Body of pancreas (tissue), 4 donors: ENCODE measurements around the gene CREBRF. TPM values are rescaled to one million over a fixed set of nuclear protein-coding genes. Genes with fewer than 3 reads are reported as not detected.
"Not testable (repeated sequence)": the region's sequence is repeated elsewhere in the genome, so short reads cannot be mapped to it uniquely, and the experiment has no call there.

ENCODE experiments used
- ATAC-seq: fragments of 150-250 bp; one replicate; pipeline ENCODE4 v1.9.1; 2016
- DNase-seq, 4 donors: peaks; one replicate each; pipeline ENCODE4 v3.0.0-alpha.2; 2019
- H3K27ac ChIP-seq, 4 donors: fragments of 200-600 bp; sonication (generic); 1 replicate in 3 of 4; 2 replicates in 1 of 4; pipeline versions ENCODE4 v1.5.1 to v1.6.1; 2016 to 2019; ENCODE audit warnings: mild to moderate bottlenecking in 1 of 4, mixed read lengths in 1 of 4, moderate library complexity in 1 of 4
- H3K27me3 ChIP-seq, 2 donors: fragments of 200-600 bp; sonication (generic); one replicate each; pipeline ENCODE4 v1.6.0; 2016; ENCODE audit warnings: mild to moderate bottlenecking in 1 of 2
- H3K36me3 ChIP-seq, 2 donors: fragments of 200-600 bp; sonication (generic); replicated peaks in 1 of 2; 2 replicates each; pipeline ENCODE4 v1.5.1; 2016; ENCODE audit warnings: low read depth in 2 of 2; ENCODE audit not compliant: insufficient read depth in 1 of 2
- H3K4me1 ChIP-seq: fragments of 200-600 bp; sonication (generic); one replicate; pipeline ENCODE4 v1.6.0; 2016
- H3K4me3 ChIP-seq, 2 donors: fragments of 200-600 bp; sonication (generic); 1 replicate in 1 of 2; 2 replicates in 1 of 2; pipeline ENCODE4 v1.5.1; 2016 to 2019
- H3K9me3 ChIP-seq, 3 donors: fragments of 200-600 bp; sonication (generic); 1 replicate in 2 of 3; 2 replicates in 1 of 3; pipeline ENCODE4 v1.5.1; 2016
- POLR2A ChIP-seq, 3 donors: fragments of 450-650 bp; IDR thresholded peaks; one replicate each; pipeline ENCODE4 v1.6.1; 2016; ENCODE audit warnings: antibody characterized with exemption in 3 of 3, mild to moderate bottlenecking in 2 of 3
- WGBS, 2 donors: methylation state at CpG; one replicate each; pipeline ENCODE4 v1.1.5; 2017; 5-methylcytosine and 5-hydroxymethylcytosine counted together
- intact Hi-C: fragments of 100-400 bp; cut with DNase I; formaldehyde crosslinking; loops from one replicate; pipeline ENCODE4 v1.15.1; 2023
- total RNA-seq, 2 donors: library from RNA; depleted of rRNA; stranded (reverse); fragments of >200 nt; gene quantifications; one replicate each; pipeline ENCODE4 v1.1.0, GENCODE V29; 2016
- TF ChIP-seq, protein P1 (sequence below), 7 experiments: fragments of 450-650 bp in 4 of 7; fragments of 200-600 bp in 3 of 7; sonication (generic) in 3 of 7; IDR thresholded peaks; one replicate each; pipeline ENCODE4 v1.5.1; 2016 to 2019; ENCODE audit warnings: antibody characterized with exemption in 7 of 7

The CREBRF gene
- total RNA-seq, 2 donors from 2014 or later: 19.7 to 37.2 TPM

DNA sequence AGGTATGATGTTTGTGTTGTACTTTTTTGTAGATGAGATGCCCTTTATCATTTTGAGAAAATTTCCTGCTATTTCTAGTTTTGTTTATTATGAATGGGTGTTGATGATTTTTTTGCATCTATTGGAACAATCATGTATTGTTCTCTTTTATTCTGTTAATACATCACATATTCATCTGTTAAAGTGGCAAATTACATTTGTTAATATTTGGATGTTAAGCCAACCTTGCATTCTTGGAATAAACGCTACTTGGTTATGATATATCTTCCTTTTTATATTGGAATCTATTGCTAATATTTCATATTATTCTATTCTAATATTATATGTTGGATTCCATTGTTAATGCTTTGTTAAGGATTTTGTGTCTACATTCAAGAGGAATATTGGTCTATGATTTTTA, 63.6 kb downstream of the CREBRF start:
- no peak for DNase-seq
- WGBS, 2 donors: 91 to 93% methylated on average over 1 of the region's 1 CpG
- no peaks in the 10 kb centered on the region for H3K9me3 ChIP-seq
- H3K27ac ChIP-seq: no peak overlapping the region
- no peak for ATAC-seq
- H3K4me1 ChIP-seq: no peaks in the 10 kb centered on the region
- no peak for TF ChIP-seq POLR2A (IDR thresholded peaks at IDR 0.05)
- TF ChIP-seq, protein P1, sequence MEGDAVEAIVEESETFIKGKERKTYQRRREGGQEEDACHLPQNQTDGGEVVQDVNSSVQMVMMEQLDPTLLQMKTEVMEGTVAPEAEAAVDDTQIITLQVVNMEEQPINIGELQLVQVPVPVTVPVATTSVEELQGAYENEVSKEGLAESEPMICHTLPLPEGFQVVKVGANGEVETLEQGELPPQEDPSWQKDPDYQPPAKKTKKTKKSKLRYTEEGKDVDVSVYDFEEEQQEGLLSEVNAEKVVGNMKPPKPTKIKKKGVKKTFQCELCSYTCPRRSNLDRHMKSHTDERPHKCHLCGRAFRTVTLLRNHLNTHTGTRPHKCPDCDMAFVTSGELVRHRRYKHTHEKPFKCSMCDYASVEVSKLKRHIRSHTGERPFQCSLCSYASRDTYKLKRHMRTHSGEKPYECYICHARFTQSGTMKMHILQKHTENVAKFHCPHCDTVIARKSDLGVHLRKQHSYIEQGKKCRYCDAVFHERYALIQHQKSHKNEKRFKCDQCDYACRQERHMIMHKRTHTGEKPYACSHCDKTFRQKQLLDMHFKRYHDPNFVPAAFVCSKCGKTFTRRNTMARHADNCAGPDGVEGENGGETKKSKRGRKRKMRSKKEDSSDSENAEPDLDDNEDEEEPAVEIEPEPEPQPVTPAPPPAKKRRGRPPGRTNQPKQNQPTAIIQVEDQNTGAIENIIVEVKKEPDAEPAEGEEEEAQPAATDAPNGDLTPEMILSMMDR (IDR thresholded peaks at IDR 0.05): no peak
- H3K36me3 ChIP-seq: peaks cover 0 to 4% of the 10 kb centered on the region in 2 donors
- H3K4me3 ChIP-seq: no peak overlapping the region
- intact Hi-C loops: no loop called here
- no peaks in the 10 kb centered on the region for H3K27me3 ChIP-seq

DNA sequence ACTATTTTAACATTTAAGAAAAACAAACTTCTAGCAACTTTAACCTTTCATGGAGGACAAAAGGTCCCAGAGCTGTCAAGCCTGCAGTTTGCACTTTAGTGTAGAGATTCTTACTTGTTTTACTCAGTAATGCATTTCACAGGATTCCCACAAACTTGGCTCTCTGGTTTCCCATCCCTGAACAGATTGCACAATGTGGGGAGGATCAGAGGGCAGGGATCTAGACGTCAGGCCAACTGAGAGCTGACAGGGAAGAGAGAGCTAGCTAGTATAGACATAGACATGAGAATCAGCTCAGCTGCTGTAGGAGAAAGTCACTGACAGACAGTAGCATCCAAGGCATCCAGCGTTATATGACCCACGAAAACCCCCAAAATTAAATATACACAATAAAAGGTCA, 67.3 kb downstream of the CREBRF start:
- ATAC-seq (no peak), DNase-seq (peak in 1 of 4 donors; percentile 10)
- Histone ChIP-seq H3K27ac (no peak overlapping the region), H3K27me3 (no peaks in the 10 kb centered on the region), H3K9me3 (no peaks in the 10 kb centered on the region), H3K4me3 (no peak overlapping the region), H3K36me3 (peaks cover 0 to 7% of the 10 kb centered on the region in 2 donors), H3K4me1 (no peaks in the 10 kb centered on the region)
- 76 to 85% methylated on average over 3 of the region's 3 CpGs for WGBS, 2 donors
- intact Hi-C loops: no loop called here
- TF ChIP-seq POLR2A (IDR thresholded peaks at IDR 0.05): no peak
- TF ChIP-seq, protein P1 (IDR thresholded peaks at IDR 0.05): no peak

DNA sequence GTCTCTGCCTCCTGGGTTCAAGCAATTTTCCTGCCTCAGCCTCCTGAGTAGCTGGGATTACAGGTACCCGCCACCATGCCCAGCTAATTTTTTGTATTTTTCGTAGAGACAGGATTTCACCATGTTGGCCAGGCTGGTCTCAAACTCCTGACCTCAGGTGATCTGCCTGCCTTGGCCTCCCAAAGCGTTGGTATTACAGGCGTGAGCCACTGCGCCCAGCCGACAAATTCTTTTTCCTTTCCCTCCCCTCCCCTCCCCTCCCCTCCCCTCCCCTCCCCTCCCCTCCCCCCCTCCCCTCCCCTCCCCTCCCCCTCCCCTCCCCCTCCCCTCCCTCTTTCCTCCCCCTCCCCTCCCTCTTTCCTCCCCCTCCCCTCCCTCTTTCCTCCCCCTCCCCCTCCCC, 76.0 kb downstream of the CREBRF start:
- H3K27ac ChIP-seq, DNase-seq, H3K9me3 ChIP-seq, H3K36me3 ChIP-seq, H3K4me3 ChIP-seq, ATAC-seq, H3K4me1 ChIP-seq, H3K27me3 ChIP-seq, intact Hi-C loops: not testable (repeated sequence)
- 90 to 95% methylated on average over 6 of the region's 6 CpGs for WGBS, 2 donors

DNA sequence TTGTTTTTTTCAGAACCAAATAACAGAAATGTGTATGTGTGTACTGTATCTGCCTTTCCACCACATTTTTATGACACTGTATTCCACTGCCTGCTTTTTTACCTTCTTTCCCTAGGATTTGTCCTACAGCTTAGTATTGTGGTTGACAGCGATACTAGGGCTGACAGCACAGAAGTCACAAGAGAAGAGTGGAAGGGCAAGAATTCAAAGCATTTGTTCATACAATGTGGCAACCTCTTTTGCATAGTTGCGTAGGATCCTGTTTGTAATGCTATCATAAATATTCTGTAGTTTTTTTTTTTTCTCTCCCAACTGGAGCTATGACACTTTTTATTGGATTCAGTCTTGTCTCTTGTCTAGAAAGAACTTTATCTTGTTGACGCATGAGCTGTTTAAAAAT, 82.6 kb downstream of the CREBRF start:
- no peaks in the 10 kb centered on the region for H3K9me3 ChIP-seq
- DNase-seq: no peak
- no peak overlapping the region for H3K4me3 ChIP-seq
- peaks cover 2 to 7% of the 10 kb centered on the region in 2 donors for H3K36me3 ChIP-seq
- intact Hi-C loops: no loop called here
- H3K27ac ChIP-seq: no peak overlapping the region
- peaks cover 10% of the 10 kb centered on the region for H3K4me1 ChIP-seq
- no peak for ATAC-seq
- H3K27me3 ChIP-seq: no peaks in the 10 kb centered on the region
- 86 to 90% methylated on average over 3 of the region's 3 CpGs for WGBS, 2 donors
- TF ChIP-seq, protein P1 (IDR thresholded peaks at IDR 0.05): no peak
- TF ChIP-seq POLR2A (IDR thresholded peaks at IDR 0.05): no peak

DNA sequence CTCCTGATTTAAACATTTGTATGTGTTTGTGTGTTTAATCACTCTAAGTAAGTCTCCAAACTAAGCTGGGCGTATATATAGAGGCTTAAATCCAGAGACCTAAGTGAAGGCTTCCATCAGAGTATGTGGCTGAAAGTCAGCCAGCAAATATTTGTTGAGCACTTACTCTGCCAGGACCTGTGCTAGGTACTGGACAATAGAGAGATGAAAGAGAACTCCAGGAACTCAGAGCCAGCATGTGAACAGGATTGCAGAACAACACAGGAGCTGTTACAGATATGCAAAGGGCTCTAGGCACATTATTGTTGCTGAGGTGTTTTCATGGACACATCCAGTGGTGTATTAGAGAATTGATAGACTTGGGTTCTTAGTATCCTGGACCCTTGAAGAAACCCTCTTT, 83.5 kb downstream of the CREBRF start:
- no peak for DNase-seq
- ATAC-seq: no peak
- no peaks in the 10 kb centered on the region for H3K9me3 ChIP-seq
- H3K4me3 ChIP-seq: no peak overlapping the region
- peaks cover 10% of the 10 kb centered on the region for H3K4me1 ChIP-seq
- 50 to 71% methylated on average over 1 of the region's 1 CpG for WGBS, 2 donors
- H3K27ac ChIP-seq: no peak overlapping the region
- intact Hi-C loops: loop anchor here (10.0 kb wide), 1 partner anchor 155 kb away; the partner anchor contains the start of gene ATP6V0E1
- TF ChIP-seq, protein P1 (IDR thresholded peaks at IDR 0.05): no peak
- no peak for TF ChIP-seq POLR2A (IDR thresholded peaks at IDR 0.05)
- H3K27me3 ChIP-seq: no peaks in the 10 kb centered on the region
- H3K36me3 ChIP-seq: peaks cover 0 to 7% of the 10 kb centered on the region in 2 donors
